ENCODE measurements around the gene HNF4A.

- TF ChIP-seq CTCF (IDR thresholded peaks at IDR 0.05) (no peak), POLR2A (IDR thresholded peaks at IDR 0.05) (no peak)
These were observed at the start of gene HNF4A for GRCh38 chr20:44355498-44356352.
